A673 (cell line): ENCODE measurements around the gene SLC22A23. TPM values are rescaled to one million over a fixed set of nuclear protein-coding genes. Genes with fewer than 3 reads are reported as not detected.

Experiments
- BruUV-seq: library from RNA; stranded (reverse); fragments of 400-500 nt; replicated peaks from 2 replicates; lab custom pipeline; 2021; lab: Mats Ljungman, UMichigan
- CTCF ChIA-PET: fragments of 300-600 bp; sonication (Branson Sonifier 250); formaldehyde crosslinking; loops from one replicate; lab custom pipeline; 2022; ENCODE audit warnings: antibody characterized with exemption; lab: Charles Lee
- POLR2A ChIA-PET: fragments of 300-600 bp; sonication (Branson Sonifier 250); formaldehyde crosslinking; loops from one replicate; lab custom pipeline; 2022; ENCODE audit warnings: antibody characterized with exemption; ENCODE audit not compliant: low non-redundant PET; lab: Charles Lee
- DNase-seq: peaks from one replicate; pipeline ENCODE4 v3.0.0-alpha.2; 2015; ENCODE audit warnings: low spot score
- H3K27ac ChIP-seq: fragments of 200-600 bp; sonication (generic); 2 replicates; pipeline ENCODE4 v1.5.1; 2016; ENCODE audit warnings: mixed run types, low read depth, mild to moderate bottlenecking, mixed read lengths, antibody characterized with exemption, low read length; ENCODE audit not compliant: poor library complexity, severe bottlenecking
- H3K27me3 ChIP-seq: fragments of 200-600 bp; sonication (generic); replicated peaks from 2 replicates; pipeline ENCODE4 v1.6.1; 2017; ENCODE audit warnings: mixed run types, low read depth, mild to moderate bottlenecking, mixed read lengths, antibody characterized with exemption, low read length; ENCODE audit not compliant: insufficient read depth, poor library complexity
- H3K36me3 ChIP-seq: fragments of 200-600 bp; sonication (generic); 2 replicates; pipeline ENCODE4 v1.6.1; 2016; ENCODE audit warnings: mixed run types, mild to moderate bottlenecking, mixed read lengths, antibody characterized with exemption, low read length; ENCODE audit not compliant: insufficient read depth, poor library complexity, severe bottlenecking
- H3K4me1 ChIP-seq: fragments of 200-600 bp; sonication (generic); 2 replicates; pipeline ENCODE4 v1.6.1; 2017; ENCODE audit warnings: mixed run types, mild to moderate bottlenecking, mixed read lengths, antibody characterized with exemption, low read length; ENCODE audit not compliant: insufficient read depth, poor library complexity, severe bottlenecking
- H3K4me3 ChIP-seq: fragments of 200-600 bp; sonication (generic); 2 replicates; pipeline ENCODE4 v1.5.1; 2016; ENCODE audit warnings: low read depth, mixed run types, mild to moderate bottlenecking, mixed read lengths, low read length; ENCODE audit not compliant: poor library complexity, severe bottlenecking
- H3K9me3 ChIP-seq: fragments of 200-600 bp; sonication (generic); 2 replicates; pipeline ENCODE4 v1.6.1; 2016; ENCODE audit warnings: mixed run types, low read depth, mild to moderate bottlenecking, mixed read lengths, antibody characterized with exemption, low read length; ENCODE audit not compliant: poor library complexity, severe bottlenecking
- CTCF ChIP-seq: fragments of 300-800, 200-600 bp; sonication (generic); conservative IDR thresholded peaks from 2 replicates; pipeline ENCODE4 v1.5.1; 2017; ENCODE audit warnings: low read depth, mild to moderate bottlenecking, antibody characterized with exemption, low read length, moderate library complexity, mixed read lengths
- EZH2 ChIP-seq: fragments of 200-600 bp; sonication (generic); IDR thresholded peaks from 2 replicates; pipeline ENCODE4 v1.6.1; 2017; ENCODE audit warnings: borderline replicate concordance, low read depth, mild to moderate bottlenecking, mixed read lengths, antibody characterized with exemption, low read length; ENCODE audit not compliant: poor library complexity, severe bottlenecking
- intact Hi-C: fragments of 100-400 bp; cut with micrococcal nuclease; formaldehyde crosslinking; loops from one replicate; pipeline ENCODE4 v1.10.0; 2022; ENCODE audit not compliant: unreplicated experiment
- total RNA-seq: library from RNA; stranded (reverse); gene quantifications from 2 replicates; pipeline ENCODE4 v1.2.3, GENCODE V29; 2021

SLC22A23 gene
- total RNA-seq, 1 experiment from 2014 or later: 6.2 TPM

- no peaks in the 10 kb centered on the region for H3K9me3 ChIP-seq
- no peak overlapping the region for H3K4me3 ChIP-seq
- no peak for DNase-seq
- no peak overlapping the region for H3K27ac ChIP-seq
- intact Hi-C loops: no loop called here
- BruUV-seq: no TSS peak
- no peaks in the 10 kb centered on the region for H3K36me3 ChIP-seq
- TF ChIP-seq CTCF (no peak), EZH2 (no peak)
- ChIA-PET CTCF (interaction anchor here (0.5 kb wide), 1 partner anchor 323 kb away, joined by 5 read pairs; no protein-coding TSS in a partner anchor), POLR2A (no interaction called here)
- H3K27me3 ChIP-seq: no peaks in the 10 kb centered on the region
- peaks cover 14% of the 10 kb centered on the region for H3K4me1 ChIP-seq
These were observed 136.5 kb downstream of the SLC22A23 start for GRCh38 chr6:3320238-3320811.

GRCh38 chr6:3319610-3320200 lies 137.1 kb downstream of the SLC22A23 start:
- H3K27me3 ChIP-seq: no peaks in the 10 kb centered on the region
- H3K36me3 ChIP-seq: no peaks in the 10 kb centered on the region
- TF ChIP-seq CTCF (no peak), EZH2 (no peak)
- ChIA-PET POLR2A (no interaction called here), CTCF (interaction anchor here (0.5 kb wide), 1 partner anchor 323 kb away, joined by 5 read pairs; no protein-coding TSS in a partner anchor)
- no TSS peak for BruUV-seq
- no peaks in the 10 kb centered on the region for H3K9me3 ChIP-seq
- no peak for DNase-seq
- intact Hi-C loops: no loop called here
- H3K4me3 ChIP-seq: no peak overlapping the region
- peaks cover 8% of the 10 kb centered on the region for H3K4me1 ChIP-seq
- no peak overlapping the region for H3K27ac ChIP-seq

GRCh38 chr6:3318821-3319540 lies 137.9 kb downstream of the SLC22A23 start:
- BruUV-seq: no TSS peak
- peaks cover under 1% of the 10 kb centered on the region for H3K4me1 ChIP-seq
- ChIA-PET CTCF (no interaction called here), POLR2A (no interaction called here)
- TF ChIP-seq EZH2: no peak
- TF ChIP-seq CTCF: no peak
- intact Hi-C loops: no loop called here
- H3K36me3 ChIP-seq: no peaks in the 10 kb centered on the region
- no peak overlapping the region for H3K27ac ChIP-seq
- DNase-seq: no peak
- no peak overlapping the region for H3K4me3 ChIP-seq
- no peaks in the 10 kb centered on the region for H3K27me3 ChIP-seq
- H3K9me3 ChIP-seq: no peaks in the 10 kb centered on the region
